Fibroblast of lung (primary cell): ENCODE measurements around the gene RDH16.

ENCODE experiments used
- EZH2 ChIP-seq: IDR thresholded peaks from 2 replicates; pipeline ENCODE4 v1.5.1; 2012; ENCODE audit warnings: low read length, control low read depth, mild to moderate bottlenecking; ENCODE audit errors: missing control alignments
- TF ChIP-seq, protein P1 (sequence below), 2 donors: IDR thresholded peaks in 1 of 2; conservative IDR thresholded peaks in 1 of 2; 1 replicate in 1 of 2; 2 replicates in 1 of 2; pipeline ENCODE4 v1.5.1; 2011 to 2012; ENCODE audit warnings: low read length in 2 of 2, control low read depth in 1 of 2, inconsistent platforms in 1 of 2, low read depth in 1 of 2, mild to moderate bottlenecking in 1 of 2

DNA sequence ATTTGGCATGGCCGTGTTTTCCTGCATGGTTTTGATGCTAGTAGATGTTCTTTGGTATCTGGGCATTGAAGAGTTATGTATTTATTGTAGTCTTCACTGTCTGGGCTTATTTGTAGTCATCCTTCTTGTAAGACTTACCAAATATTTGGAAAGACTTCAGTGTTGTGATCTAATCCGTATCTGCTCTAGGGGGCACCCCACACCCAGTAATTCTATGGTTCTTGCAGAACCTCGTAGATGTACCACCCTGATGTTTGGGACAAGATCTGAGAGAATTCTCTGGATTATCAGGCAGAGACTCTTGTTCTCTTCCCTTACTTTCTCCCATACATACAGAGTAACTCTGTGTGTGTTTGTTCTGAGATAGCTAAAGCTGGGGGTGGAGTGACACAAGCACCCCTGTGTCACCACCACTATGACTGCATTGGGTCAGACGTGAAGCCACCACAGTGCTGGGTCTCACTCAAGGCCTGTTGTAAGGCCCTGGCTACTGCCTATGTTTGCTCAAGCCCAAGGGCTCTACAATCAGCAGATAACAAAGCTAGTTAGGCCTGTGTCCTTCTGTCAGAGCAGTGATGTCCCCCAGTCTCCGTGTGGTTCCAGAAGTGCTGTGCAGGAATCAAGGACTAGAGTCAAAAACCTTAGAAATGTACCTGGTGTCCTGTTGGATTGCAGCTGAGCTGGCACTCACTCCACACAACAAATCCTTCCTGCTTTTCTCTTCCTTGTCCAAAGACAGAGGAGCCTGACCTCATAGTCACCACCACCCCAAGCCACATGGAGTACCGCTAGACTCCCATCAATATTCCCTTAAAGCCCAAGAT, 9.6 kb downstream of the RDH16 start:
- TF ChIP-seq, protein P1, sequence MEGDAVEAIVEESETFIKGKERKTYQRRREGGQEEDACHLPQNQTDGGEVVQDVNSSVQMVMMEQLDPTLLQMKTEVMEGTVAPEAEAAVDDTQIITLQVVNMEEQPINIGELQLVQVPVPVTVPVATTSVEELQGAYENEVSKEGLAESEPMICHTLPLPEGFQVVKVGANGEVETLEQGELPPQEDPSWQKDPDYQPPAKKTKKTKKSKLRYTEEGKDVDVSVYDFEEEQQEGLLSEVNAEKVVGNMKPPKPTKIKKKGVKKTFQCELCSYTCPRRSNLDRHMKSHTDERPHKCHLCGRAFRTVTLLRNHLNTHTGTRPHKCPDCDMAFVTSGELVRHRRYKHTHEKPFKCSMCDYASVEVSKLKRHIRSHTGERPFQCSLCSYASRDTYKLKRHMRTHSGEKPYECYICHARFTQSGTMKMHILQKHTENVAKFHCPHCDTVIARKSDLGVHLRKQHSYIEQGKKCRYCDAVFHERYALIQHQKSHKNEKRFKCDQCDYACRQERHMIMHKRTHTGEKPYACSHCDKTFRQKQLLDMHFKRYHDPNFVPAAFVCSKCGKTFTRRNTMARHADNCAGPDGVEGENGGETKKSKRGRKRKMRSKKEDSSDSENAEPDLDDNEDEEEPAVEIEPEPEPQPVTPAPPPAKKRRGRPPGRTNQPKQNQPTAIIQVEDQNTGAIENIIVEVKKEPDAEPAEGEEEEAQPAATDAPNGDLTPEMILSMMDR (conservative IDR thresholded peaks at IDR 0.05 in 1 of 2, IDR thresholded peaks at IDR 0.05 in 1 of 2; ENCODE audit: low read depth in 1 of 2, low read length in 2 of 2) = no peak
- TF ChIP-seq EZH2 = no peak
